ENCODE results near the gene PANX2.

GRCh38 chr22:50177537-50178470 lies 7.3 kb downstream of the PANX2 start:
- TF ChIP-seq POLR2A (conservative IDR thresholded peaks at IDR 0.05): no peak
- TF ChIP-seq PCBP2 (IDR thresholded peaks at IDR 0.05; ENCODE audit: low read depth, low read length, poor library complexity, severe bottlenecking): no peak
- no peak for TF ChIP-seq KAT2B (IDR thresholded peaks at IDR 0.05; ENCODE audit: low read depth, low read length)
- TF ChIP-seq CTCF (IDR thresholded peaks at IDR 0.05 in 2 of 3, conservative IDR thresholded peaks at IDR 0.05 in 1 of 3; ENCODE audit: insufficient read depth in 2 of 3, low read depth in 1 of 3, low read length in 3 of 3): no peak
- TF ChIP-seq SP2 (IDR thresholded peaks at IDR 0.05; ENCODE audit: extremely low read depth, low read depth, low read length, poor library complexity, severe bottlenecking): no peak
- TF ChIP-seq E2F4 (CRISPR knock-in tag; IDR thresholded peaks at IDR 0.05; ENCODE audit: low read depth): no peak
- no peak for TF ChIP-seq HDAC6 (IDR thresholded peaks at IDR 0.05; ENCODE audit: low read depth, low read length)
- TF ChIP-seq RBBP5 (IDR thresholded peaks at IDR 0.05; ENCODE audit: borderline replicate concordance, insufficient read depth, low read length, poor library complexity, severe bottlenecking): no peak
- TF ChIP-seq CEBPB (tag; IDR thresholded peaks at IDR 0.05): no peak
- TF ChIP-seq CHD2 (IDR thresholded peaks at IDR 0.05; ENCODE audit: low read depth, low read length): no peak
- TF ChIP-seq STAT6 (CRISPR knock-in tag; IDR thresholded peaks at IDR 0.05): no peak
